GM12873 (cell line): Measurements from ENCODE around the gene PDE3B.

ENCODE experiments used
- TF ChIP-seq, protein P1 (sequence below): IDR thresholded peaks from 2 replicates; pipeline ENCODE4 v1.5.1; 2012; ENCODE audit warnings: low read depth, mild to moderate bottlenecking, moderate library complexity, low read length, control low read depth; ENCODE audit not compliant: insufficient read depth; ENCODE audit errors: missing control alignments

The PDE3B gene

DNA sequence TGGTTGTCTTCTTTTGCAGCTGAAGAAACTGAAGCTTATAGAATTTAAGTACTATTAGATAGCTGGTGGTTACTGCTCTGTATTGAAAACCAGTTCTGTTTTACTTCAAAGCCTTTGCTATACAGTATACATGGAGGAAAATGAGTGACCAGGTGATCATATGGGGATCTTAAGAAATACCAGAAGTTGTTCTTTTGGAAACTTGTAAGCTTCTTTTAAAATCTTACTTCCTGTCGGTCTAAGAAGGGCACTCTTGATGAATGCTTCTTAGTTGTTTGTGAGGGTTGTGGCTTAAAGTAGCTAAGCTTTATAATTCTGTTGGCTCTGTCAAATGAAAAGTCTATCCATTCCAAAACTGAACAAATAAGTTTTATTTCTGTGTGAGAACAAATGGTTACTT, 55.2 kb downstream of the PDE3B start:
- TF ChIP-seq, protein P1, sequence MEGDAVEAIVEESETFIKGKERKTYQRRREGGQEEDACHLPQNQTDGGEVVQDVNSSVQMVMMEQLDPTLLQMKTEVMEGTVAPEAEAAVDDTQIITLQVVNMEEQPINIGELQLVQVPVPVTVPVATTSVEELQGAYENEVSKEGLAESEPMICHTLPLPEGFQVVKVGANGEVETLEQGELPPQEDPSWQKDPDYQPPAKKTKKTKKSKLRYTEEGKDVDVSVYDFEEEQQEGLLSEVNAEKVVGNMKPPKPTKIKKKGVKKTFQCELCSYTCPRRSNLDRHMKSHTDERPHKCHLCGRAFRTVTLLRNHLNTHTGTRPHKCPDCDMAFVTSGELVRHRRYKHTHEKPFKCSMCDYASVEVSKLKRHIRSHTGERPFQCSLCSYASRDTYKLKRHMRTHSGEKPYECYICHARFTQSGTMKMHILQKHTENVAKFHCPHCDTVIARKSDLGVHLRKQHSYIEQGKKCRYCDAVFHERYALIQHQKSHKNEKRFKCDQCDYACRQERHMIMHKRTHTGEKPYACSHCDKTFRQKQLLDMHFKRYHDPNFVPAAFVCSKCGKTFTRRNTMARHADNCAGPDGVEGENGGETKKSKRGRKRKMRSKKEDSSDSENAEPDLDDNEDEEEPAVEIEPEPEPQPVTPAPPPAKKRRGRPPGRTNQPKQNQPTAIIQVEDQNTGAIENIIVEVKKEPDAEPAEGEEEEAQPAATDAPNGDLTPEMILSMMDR = no peak

DNA sequence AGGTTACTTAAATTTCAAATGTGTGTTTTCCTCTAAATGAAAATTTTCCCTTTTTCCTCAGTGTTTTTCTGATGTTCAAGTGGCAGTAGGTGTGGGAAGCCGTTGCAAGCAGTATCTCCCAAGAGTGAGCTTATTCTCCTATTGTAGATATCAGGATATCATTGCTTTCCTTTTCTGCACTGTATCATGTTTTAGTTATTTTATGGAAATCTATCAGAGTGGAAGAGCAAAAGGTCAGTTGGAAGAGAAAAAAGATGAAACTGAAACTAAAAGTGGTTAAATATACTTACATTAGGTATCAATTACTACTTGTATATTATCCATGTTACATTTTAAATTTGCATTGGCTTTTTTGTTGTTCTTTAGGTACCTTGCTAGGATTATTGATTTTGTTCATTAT, 57.0 kb downstream of the PDE3B start:
- TF ChIP-seq, protein P1 = no peak

DNA sequence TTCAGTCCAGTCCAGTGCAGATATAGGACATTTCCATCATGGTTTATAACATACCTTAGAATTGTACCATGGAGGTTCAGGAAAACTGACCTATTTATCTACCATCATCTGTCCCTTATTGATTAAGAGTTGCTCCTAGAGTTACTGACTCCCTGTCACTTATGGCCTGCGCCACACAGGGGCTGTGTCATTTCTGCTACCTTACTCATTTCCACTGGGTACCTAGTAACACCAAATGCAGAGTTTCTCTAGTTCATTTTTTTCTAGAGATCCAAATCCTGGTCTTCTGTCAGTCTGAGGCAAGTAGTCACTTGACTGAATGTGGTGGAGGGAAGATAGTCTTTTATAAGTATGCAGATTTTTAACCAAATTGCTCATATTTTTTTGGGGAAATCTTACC, 59.2 kb downstream of the PDE3B start:
- TF ChIP-seq, protein P1 = no peak

DNA sequence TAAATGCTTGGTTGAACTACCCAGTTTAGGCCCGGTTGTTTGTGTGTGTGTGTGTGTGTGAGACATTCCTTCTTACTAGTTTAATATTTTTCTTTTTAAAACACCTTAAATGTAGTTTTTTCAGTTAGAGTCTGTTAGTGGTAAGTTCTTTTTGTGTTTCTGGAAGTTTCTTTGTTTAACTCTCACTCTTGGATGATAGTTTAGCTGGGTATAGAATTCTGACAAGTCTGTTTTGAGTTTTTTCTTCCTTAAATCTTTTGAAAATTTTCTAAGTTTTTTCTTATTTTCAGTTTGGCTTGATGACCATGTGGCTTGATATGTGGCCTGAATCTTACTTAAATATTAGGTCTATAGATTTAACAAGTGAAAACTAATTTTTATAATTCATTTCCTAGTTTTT, 60.1 kb downstream of the PDE3B start:
- TF ChIP-seq, protein P1 = no peak

DNA sequence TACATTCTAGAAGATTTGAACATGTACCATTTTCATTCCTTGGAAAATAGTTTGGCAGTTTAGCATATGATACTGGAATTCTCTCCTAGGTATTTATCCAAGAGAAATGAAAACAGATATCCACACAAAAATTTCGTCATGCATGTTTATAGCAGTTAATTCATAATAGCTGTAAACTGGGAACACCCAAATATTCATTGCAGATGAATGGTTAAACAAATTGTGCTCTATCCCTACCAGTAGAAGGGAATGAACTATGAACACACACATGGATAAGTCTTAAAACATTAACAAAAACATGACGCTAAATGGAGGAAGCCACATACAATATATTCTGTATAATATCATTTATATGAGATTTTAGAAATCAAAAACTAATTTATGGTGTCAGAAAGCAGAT, 61.5 kb downstream of the PDE3B start:
- TF ChIP-seq, protein P1 = no peak

DNA sequence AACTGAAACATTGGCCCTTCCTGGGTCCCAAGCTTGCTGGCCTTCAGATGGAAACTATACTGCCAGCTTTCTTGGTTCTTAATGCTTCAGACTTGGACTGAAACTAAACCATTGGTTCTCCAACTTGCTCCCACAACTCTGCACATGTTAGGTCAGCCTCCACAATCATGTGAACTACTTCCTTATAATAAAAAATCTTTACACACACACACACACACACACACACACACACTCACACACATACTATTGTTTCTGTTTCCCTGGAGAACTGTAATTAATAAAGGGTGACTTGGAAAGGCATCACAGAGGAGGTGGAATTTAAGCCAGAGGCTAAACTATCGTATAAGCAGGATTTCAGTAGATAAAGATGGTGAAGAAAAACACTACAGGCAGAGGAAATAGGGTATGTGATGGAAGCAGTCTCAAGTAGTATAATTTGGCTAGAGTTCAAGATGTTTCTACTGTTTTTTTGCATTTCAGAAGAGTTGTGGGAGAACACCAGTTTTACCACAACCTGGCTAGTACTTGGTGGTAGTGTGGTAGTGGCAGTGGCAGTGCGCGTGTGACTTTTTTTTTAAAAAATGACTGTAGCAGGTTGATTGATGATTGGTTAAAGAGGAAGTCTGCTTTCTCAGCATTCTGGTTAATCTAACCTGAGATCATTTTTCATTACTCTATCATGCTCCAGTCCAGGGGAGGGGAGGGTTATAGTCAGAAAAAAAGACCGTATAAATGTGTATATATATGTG, 70.1 kb downstream of the PDE3B start:
- TF ChIP-seq, protein P1 = no peak

DNA sequence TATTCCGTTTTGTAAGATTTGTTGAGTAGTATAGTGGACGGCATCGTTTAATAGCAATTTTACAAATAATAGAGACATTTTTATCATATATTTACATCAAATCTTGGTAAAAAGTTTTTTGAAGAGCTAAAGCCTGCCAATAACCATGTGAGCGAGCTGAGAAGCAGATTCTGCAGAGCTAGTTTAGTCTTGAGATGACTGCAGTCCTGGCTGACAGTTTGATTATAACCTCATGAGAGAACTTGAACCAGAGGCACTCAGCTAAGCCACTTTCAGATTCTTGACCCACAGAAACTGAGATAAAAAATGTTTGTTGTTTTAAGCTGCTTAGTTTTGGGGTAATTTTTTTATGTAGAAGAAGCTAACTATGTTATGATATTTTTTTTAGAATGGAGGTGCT, 78.9 kb downstream of the PDE3B start:
- TF ChIP-seq, protein P1 = no peak
